Measurements from ENCODE around the gene HS2ST1.

GRCh38 chr1:86922445-86922844 lies 8.0 kb downstream of the HS2ST1 start:
- TF ChIP-seq POLR2A (IDR thresholded peaks at IDR 0.05) = no peak
- no peak for TF ChIP-seq CTCF (IDR thresholded peaks at IDR 0.05)

Data from vagina (tissue), 2 donors.